Putamen (tissue), 1 donor: Measurements from ENCODE around the gene COPG2.
"Not testable (repeated sequence)": the region's sequence is repeated elsewhere in the genome, so short reads cannot be mapped to it uniquely, and the experiment has no call there.

Experiments used
- DNase-seq: peaks from one replicate; pipeline ENCODE4 v3.0.0-alpha.2; 2016; ENCODE audit warnings: low spot score

Gene COPG2

DNA sequence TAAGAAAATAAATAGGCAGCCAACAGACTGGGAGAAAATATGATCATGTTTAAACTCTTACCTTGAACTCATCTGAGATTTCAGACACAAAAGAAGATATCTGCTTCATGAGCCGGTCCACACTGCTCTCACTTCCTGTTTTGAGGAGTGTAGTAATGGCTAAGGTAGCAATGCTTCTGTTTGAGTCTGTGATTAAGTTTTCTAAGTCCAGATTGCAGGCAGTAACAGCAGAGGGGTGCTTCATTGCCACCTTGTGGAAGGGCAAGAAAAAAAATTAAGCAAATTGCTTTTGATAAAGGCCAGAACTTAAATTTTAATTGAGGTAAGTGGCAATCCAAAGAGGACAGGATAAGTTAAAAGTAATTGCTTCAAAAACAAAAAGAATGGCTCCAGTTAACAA lies 107.6 kb downstream of the COPG2 start:
- no peak for DNase-seq

DNA sequence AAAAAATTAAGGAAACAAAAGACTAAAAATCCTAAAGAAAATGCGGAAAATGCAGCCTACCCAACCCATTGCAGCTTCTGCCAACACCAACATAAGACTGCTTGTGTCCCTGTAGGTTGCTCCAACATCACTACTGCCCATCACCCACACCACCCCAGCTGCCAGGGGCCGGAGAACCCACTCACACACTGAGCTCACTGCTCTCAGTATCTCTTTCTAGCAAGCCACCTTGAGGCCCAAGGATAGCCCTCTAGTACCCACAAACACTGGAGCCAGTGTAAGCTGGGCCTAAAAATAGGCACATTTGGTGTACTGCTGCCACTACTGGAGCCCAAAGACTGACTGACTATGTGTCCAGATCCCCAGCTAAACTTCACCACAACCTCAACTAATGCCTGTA lies 109.4 kb downstream of the COPG2 start:
- DNase-seq = no peak

GRCh38 chr7:130554481-130554880 lies 114.1 kb downstream of the COPG2 start:
- no peak for DNase-seq

DNA sequence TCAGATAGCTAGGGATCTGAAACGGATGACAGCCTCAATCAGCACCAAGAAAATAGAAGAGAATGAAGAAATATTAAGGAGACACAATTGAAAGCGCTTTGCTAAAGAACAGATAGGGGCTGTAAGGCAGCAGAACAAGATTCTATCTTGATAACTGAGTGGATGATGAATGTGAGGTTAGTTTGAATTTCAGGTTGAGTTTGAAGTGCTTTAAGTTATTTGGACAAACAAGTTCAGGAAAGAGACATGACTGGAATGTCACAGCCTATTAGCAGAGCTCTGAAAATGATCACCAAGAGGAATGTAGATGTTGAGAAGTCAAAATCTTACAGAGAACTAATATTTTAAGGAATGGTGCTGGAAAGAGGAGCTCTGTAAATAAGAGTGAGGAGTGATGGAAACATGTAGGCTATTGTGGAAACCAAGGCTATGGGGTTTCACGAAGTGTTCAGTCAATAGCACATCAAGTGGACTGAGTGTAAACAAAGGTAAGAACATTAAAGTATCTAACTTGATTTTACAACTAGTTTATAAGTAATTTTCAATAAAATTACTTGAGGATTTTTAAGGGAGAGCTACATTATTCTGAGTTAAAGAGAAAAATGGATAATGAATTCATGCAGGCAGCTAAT lies 115.0 kb downstream of the COPG2 start:
- no peak for DNase-seq

GRCh38 chr7:130544356-130544755 lies 124.2 kb downstream of the COPG2 start:
- no peak for DNase-seq

DNA sequence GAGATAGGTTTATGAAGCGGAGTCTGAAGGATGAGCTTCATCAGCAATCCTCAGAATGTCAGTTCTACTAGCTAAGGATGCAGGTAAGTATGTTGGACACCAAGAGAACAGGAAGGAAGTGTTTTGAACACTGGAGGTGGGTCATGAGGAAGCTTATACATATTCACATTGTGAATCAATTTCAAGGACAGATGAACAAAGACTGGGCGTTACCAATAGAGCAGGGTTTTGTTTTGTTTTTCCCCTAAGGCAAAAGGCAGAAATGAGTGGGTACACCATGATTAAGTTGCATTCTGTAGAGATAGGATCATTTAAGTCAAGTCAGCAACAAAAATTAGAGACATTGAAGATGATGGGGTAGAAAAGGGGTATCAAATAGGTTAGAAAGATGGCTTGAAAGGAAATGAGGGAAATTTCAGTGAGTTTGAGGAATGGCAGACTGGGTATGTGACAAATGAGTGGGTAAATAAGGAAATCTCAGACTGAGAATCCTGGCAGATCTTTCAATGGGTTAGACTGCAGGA lies 125.0 kb downstream of the COPG2 start:
- DNase-seq = no peak

GRCh38 chr7:130542297-130542696 lies 126.3 kb downstream of the COPG2 start:
- not testable (repeated sequence) for DNase-seq

DNA sequence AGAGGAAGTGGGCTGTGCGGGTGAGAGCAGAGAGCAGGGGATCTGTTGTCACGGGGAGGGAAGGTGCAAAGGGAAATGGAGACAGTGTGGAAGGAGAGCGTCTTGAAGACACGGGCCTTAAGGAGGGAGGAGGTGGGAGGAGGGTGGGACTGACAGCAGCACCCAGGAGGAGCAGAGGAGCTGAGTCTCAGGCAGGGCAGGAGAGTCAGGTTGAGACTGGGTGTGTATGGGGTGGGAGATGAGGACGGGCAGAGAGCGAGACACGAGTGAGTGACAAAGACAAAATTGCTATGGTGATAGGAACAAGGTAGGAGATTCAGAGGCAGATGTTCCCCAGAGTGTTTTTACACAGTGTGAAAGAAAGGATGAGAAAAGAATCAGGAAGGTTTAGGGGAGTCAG lies 127.3 kb downstream of the COPG2 start:
- not testable (repeated sequence) for DNase-seq

- DNase-seq = not testable (repeated sequence)
Measured at GRCh38 chr7:130537894-130538293, 130.7 kb downstream of the COPG2 start.

GRCh38 chr7:130529417-130529816 lies 139.1 kb downstream of the COPG2 start:
- DNase-seq = no peak

GRCh38 chr7:130527752-130528355 lies 140.7 kb downstream of the COPG2 start:
- DNase-seq = peak; percentile 45

DNA sequence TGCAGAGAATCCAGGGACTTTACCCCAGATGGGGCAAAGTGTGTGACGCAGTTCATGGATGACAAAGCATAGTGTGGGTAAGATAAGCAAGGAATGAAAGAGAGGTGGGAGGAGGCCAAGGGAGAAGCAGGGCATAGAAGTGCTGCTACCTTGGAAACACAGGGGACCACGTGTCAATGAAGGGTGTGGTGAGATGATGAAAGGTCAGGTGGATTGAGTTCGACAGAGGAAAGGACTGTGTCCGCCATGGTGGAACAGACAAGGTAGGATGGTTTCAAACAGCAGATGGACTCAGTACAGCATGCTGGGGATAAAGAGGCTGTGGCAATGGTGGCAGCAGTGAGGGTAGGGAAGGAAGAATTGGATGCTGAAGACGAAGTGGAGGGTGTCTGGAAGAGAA lies 143.9 kb downstream of the COPG2 start:
- no peak for DNase-seq

DNA sequence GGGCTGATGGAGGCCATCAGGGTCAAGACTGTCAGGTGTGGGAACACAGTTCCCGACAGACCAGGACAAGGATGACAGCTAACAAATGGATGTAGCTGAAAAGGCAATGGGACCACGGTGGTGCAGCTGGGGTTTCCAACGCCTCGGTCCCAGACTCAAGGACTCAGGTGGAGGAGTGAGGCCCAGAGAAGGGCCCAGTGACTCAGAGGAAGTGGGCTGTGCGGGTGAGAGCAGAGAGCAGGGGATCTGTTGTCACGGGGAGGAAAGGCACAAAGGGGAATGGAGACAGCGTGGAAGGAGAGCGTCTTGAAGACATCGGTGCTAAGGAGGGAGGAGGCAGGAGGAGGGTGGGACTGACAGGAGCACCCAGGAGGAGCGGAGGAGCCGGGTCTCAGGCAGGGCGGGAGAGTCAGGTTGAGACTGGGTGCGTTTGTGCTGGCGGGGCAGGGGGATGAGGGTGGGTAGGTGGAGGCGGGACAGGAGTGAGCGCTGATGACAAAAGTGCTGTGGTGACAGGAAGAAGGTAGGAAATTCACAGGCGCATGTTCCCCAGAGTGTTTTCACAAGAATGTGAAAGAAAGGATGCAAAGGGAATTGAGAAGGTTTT lies 144.9 kb downstream of the COPG2 start:
- peak; percentile 31 for DNase-seq

- no peak for DNase-seq
Measured at GRCh38 chr7:130521258-130521951, 147.1 kb downstream of the COPG2 start.

- no peak for DNase-seq
Measured at GRCh38 chr7:130515315-130516040, 153.1 kb downstream of the COPG2 start.

DNA sequence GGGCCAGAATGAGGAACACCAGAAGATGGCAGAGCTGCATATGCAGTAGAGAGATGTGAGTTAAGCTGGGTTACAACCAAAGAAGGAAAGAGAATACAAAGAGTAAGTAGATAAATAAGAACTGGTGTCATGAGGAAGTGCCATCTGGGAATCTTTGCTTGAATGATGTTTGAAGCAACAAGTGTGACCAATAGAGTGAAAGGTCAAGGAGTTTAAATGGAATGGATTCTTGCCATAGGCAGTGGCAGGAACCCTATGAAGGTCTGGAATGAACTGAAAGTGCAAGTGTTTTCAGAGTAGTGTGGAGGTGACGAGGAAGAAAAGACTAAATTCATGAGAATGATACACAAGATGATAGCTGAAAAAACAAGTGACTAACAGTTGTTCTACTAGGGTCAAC lies 155.1 kb downstream of the COPG2 start:
- no peak for DNase-seq

DNA sequence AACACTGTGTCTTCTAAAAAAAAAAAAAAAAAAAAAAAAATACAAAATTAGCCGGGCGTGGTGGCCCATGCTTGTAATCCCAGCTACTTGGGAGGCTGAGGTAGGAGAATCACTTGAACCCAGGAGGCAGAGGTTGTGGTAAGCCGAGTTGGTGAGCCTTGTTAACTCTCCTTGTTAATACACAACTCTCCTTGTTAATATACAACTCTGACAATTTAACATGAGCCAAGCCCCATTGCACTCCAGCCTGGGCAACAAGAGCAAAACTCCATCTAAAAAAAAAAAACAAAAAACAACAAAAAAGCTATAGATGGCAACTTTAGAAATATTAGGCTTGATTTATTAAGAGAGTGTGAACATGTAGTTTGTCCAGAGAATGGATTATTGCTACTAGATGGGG lies 156.5 kb downstream of the COPG2 start:
- not testable (repeated sequence) for DNase-seq

GRCh38 chr7:130506358-130506757 lies 162.2 kb downstream of the COPG2 start:
- DNase-seq = no peak

- no peak for DNase-seq
Measured at GRCh38 chr7:130505753-130506152, 162.8 kb downstream of the COPG2 start.

- DNase-seq = no peak
Measured at GRCh38 chr7:130500910-130501309, 167.6 kb downstream of the COPG2 start.

GRCh38 chr7:130500463-130500862 lies 168.1 kb downstream of the COPG2 start:
- no peak for DNase-seq

- no peak for DNase-seq
Measured at GRCh38 chr7:130494431-130494858, 174.1 kb downstream of the COPG2 start.
